ENCODE results near the gene THSD4.

THSD4 gene

GRCh38 chr15:71082803-71083202, 32.5 kb upstream of the THSD4 start:
- H3K4me1 ChIP-seq (ENCODE audit: control insufficient read depth in 5 of 5, insufficient read depth in 5 of 5, low read length in 5 of 5) = no peaks in the 10 kb centered on the region
- no peak overlapping the region for H3K9ac ChIP-seq (ENCODE audit: low read length in 5 of 5)
- H3K27me3 ChIP-seq (ENCODE audit: control insufficient read depth in 5 of 5, insufficient read depth in 4 of 5, low read length in 5 of 5) = peaks cover 5 to 7% (median 6%) of the 10 kb centered on the region in 5 donors
- no peak overlapping the region for H3K27ac ChIP-seq (ENCODE audit: low read depth, low read length)
- no peaks in the 10 kb centered on the region for H3K36me3 ChIP-seq (ENCODE audit: control insufficient read depth in 5 of 5, insufficient read depth in 5 of 5, low read length in 5 of 5)
- no peak overlapping the region for H3K4me3 ChIP-seq (ENCODE audit: low read depth in 1 of 5, low read length in 5 of 5)
- peaks cover 0 to 6% (median 0%) of the 10 kb centered on the region in 5 donors for H3K9me3 ChIP-seq (ENCODE audit: control insufficient read depth in 5 of 5, low read length in 5 of 5)

GRCh38 chr15:71083349-71083748, 31.9 kb upstream of the THSD4 start:
- Histone ChIP-seq H3K4me3 (ENCODE audit: low read depth in 1 of 5, low read length in 5 of 5) (no peak overlapping the region), H3K4me1 (ENCODE audit: control insufficient read depth in 5 of 5, insufficient read depth in 5 of 5, low read length in 5 of 5) (no peaks in the 10 kb centered on the region), H3K27ac (ENCODE audit: low read depth, low read length) (no peak overlapping the region), H3K36me3 (ENCODE audit: control insufficient read depth in 5 of 5, insufficient read depth in 5 of 5, low read length in 5 of 5) (no peaks in the 10 kb centered on the region), H3K27me3 (ENCODE audit: control insufficient read depth in 5 of 5, insufficient read depth in 4 of 5, low read length in 5 of 5) (peaks cover 5 to 7% (median 6%) of the 10 kb centered on the region in 5 donors), H3K9ac (ENCODE audit: low read length in 5 of 5) (no peak overlapping the region), H3K9me3 (ENCODE audit: control insufficient read depth in 5 of 5, low read length in 5 of 5) (peaks cover 0 to 8% (median 0%) of the 10 kb centered on the region in 5 donors)

GRCh38 chr15:71084264-71084663, 31.0 kb upstream of the THSD4 start:
- Histone ChIP-seq H3K9me3 (ENCODE audit: control insufficient read depth in 5 of 5, low read length in 5 of 5) (peaks cover 0 to 12% (median 4%) of the 10 kb centered on the region in 5 donors), H3K36me3 (ENCODE audit: control insufficient read depth in 5 of 5, insufficient read depth in 5 of 5, low read length in 5 of 5) (no peaks in the 10 kb centered on the region), H3K27ac (ENCODE audit: low read depth, low read length) (no peak overlapping the region), H3K4me3 (ENCODE audit: low read depth in 1 of 5, low read length in 5 of 5) (no peak overlapping the region), H3K9ac (ENCODE audit: low read length in 5 of 5) (no peak overlapping the region), H3K4me1 (ENCODE audit: control insufficient read depth in 5 of 5, insufficient read depth in 5 of 5, low read length in 5 of 5) (no peaks in the 10 kb centered on the region), H3K27me3 (ENCODE audit: control insufficient read depth in 5 of 5, insufficient read depth in 4 of 5, low read length in 5 of 5) (peaks cover 5 to 7% (median 6%) of the 10 kb centered on the region in 5 donors)

GRCh38 chr15:71085809-71086208, 29.5 kb upstream of the THSD4 start:
- Histone ChIP-seq H3K4me3 (ENCODE audit: low read depth in 1 of 5, low read length in 5 of 5) (no peak overlapping the region), H3K9me3 (ENCODE audit: control insufficient read depth in 5 of 5, low read length in 5 of 5) (peaks cover 0 to 12% (median 4%) of the 10 kb centered on the region in 5 donors), H3K27me3 (ENCODE audit: control insufficient read depth in 5 of 5, insufficient read depth in 4 of 5, low read length in 5 of 5) (peaks cover 5 to 7% (median 6%) of the 10 kb centered on the region in 5 donors), H3K4me1 (ENCODE audit: control insufficient read depth in 5 of 5, insufficient read depth in 5 of 5, low read length in 5 of 5) (no peaks in the 10 kb centered on the region), H3K36me3 (ENCODE audit: control insufficient read depth in 5 of 5, insufficient read depth in 5 of 5, low read length in 5 of 5) (no peaks in the 10 kb centered on the region), H3K27ac (ENCODE audit: low read depth, low read length) (no peak overlapping the region), H3K9ac (ENCODE audit: low read length in 5 of 5) (no peak overlapping the region)

- Histone ChIP-seq H3K9ac (ENCODE audit: low read length in 5 of 5) (no peak overlapping the region), H3K4me1 (ENCODE audit: control insufficient read depth in 5 of 5, insufficient read depth in 5 of 5, low read length in 5 of 5) (no peaks in the 10 kb centered on the region), H3K4me3 (ENCODE audit: low read depth in 1 of 5, low read length in 5 of 5) (no peak overlapping the region), H3K36me3 (ENCODE audit: control insufficient read depth in 5 of 5, insufficient read depth in 5 of 5, low read length in 5 of 5) (no peaks in the 10 kb centered on the region), H3K27ac (ENCODE audit: low read depth, low read length) (no peak overlapping the region), H3K9me3 (ENCODE audit: control insufficient read depth in 5 of 5, low read length in 5 of 5) (peaks cover 0 to 15% (median 4%) of the 10 kb centered on the region in 5 donors), H3K27me3 (ENCODE audit: control insufficient read depth in 5 of 5, insufficient read depth in 4 of 5, low read length in 5 of 5) (peaks cover 0 to 21% (median 10%) of the 10 kb centered on the region in 5 donors)
Measured at GRCh38 chr15:71088155-71088554, 27.1 kb upstream of the THSD4 start.

- Histone ChIP-seq H3K36me3 (ENCODE audit: control insufficient read depth in 5 of 5, insufficient read depth in 5 of 5, low read length in 5 of 5) (no peaks in the 10 kb centered on the region), H3K27ac (ENCODE audit: low read depth, low read length) (no peak overlapping the region), H3K9ac (ENCODE audit: low read length in 5 of 5) (no peak overlapping the region), H3K27me3 (ENCODE audit: control insufficient read depth in 5 of 5, insufficient read depth in 4 of 5, low read length in 5 of 5) (peaks cover 0 to 22% (median 13%) of the 10 kb centered on the region in 5 donors), H3K4me1 (ENCODE audit: control insufficient read depth in 5 of 5, insufficient read depth in 5 of 5, low read length in 5 of 5) (no peaks in the 10 kb centered on the region), H3K9me3 (ENCODE audit: control insufficient read depth in 5 of 5, low read length in 5 of 5) (peaks cover 0 to 17% (median 4%) of the 10 kb centered on the region in 5 donors), H3K4me3 (ENCODE audit: low read depth in 1 of 5, low read length in 5 of 5) (no peak overlapping the region)
Measured at GRCh38 chr15:71088683-71089082, 26.6 kb upstream of the THSD4 start.

- Histone ChIP-seq H3K9me3 (ENCODE audit: control insufficient read depth in 5 of 5, low read length in 5 of 5) (peaks cover 0 to 17% (median 5%) of the 10 kb centered on the region in 5 donors), H3K27ac (ENCODE audit: low read depth, low read length) (no peak overlapping the region), H3K4me1 (ENCODE audit: control insufficient read depth in 5 of 5, insufficient read depth in 5 of 5, low read length in 5 of 5) (no peaks in the 10 kb centered on the region), H3K36me3 (ENCODE audit: control insufficient read depth in 5 of 5, insufficient read depth in 5 of 5, low read length in 5 of 5) (no peaks in the 10 kb centered on the region), H3K9ac (ENCODE audit: low read length in 5 of 5) (no peak overlapping the region), H3K27me3 (ENCODE audit: control insufficient read depth in 5 of 5, insufficient read depth in 4 of 5, low read length in 5 of 5) (peaks cover 0 to 22% (median 18%) of the 10 kb centered on the region in 5 donors), H3K4me3 (ENCODE audit: low read depth in 1 of 5, low read length in 5 of 5) (no peak overlapping the region)
Measured at GRCh38 chr15:71089801-71090200, 25.5 kb upstream of the THSD4 start.

- Histone ChIP-seq H3K27me3 (ENCODE audit: control insufficient read depth in 5 of 5, insufficient read depth in 4 of 5, low read length in 5 of 5) (peaks cover 0 to 16% (median 11%) of the 10 kb centered on the region in 5 donors), H3K27ac (ENCODE audit: low read depth, low read length) (no peak overlapping the region), H3K4me1 (ENCODE audit: control insufficient read depth in 5 of 5, insufficient read depth in 5 of 5, low read length in 5 of 5) (no peaks in the 10 kb centered on the region), H3K36me3 (ENCODE audit: control insufficient read depth in 5 of 5, insufficient read depth in 5 of 5, low read length in 5 of 5) (no peaks in the 10 kb centered on the region), H3K9ac (ENCODE audit: low read length in 5 of 5) (no peak overlapping the region), H3K4me3 (ENCODE audit: low read depth in 1 of 5, low read length in 5 of 5) (no peak overlapping the region), H3K9me3 (ENCODE audit: control insufficient read depth in 5 of 5, low read length in 5 of 5) (peaks cover 0 to 17% (median 2%) of the 10 kb centered on the region in 5 donors)
Measured at GRCh38 chr15:71091601-71092000, 23.7 kb upstream of the THSD4 start.

- Histone ChIP-seq H3K27me3 (ENCODE audit: control insufficient read depth in 5 of 5, insufficient read depth in 4 of 5, low read length in 5 of 5) (peaks cover 0 to 16% (median 11%) of the 10 kb centered on the region in 5 donors), H3K9ac (ENCODE audit: low read length in 5 of 5) (no peak overlapping the region), H3K4me1 (ENCODE audit: control insufficient read depth in 5 of 5, insufficient read depth in 5 of 5, low read length in 5 of 5) (no peaks in the 10 kb centered on the region), H3K27ac (ENCODE audit: low read depth, low read length) (no peak overlapping the region), H3K4me3 (ENCODE audit: low read depth in 1 of 5, low read length in 5 of 5) (no peak overlapping the region), H3K36me3 (ENCODE audit: control insufficient read depth in 5 of 5, insufficient read depth in 5 of 5, low read length in 5 of 5) (no peaks in the 10 kb centered on the region), H3K9me3 (ENCODE audit: control insufficient read depth in 5 of 5, low read length in 5 of 5) (peaks cover 0 to 17% (median 0%) of the 10 kb centered on the region in 5 donors)
Measured at GRCh38 chr15:71092056-71092600, 23.1 kb upstream of the THSD4 start.

- no peak overlapping the region for H3K4me3 ChIP-seq (ENCODE audit: low read depth in 1 of 5, low read length in 5 of 5)
- peaks cover 0 to 9% (median 0%) of the 10 kb centered on the region in 5 donors for H3K9me3 ChIP-seq (ENCODE audit: control insufficient read depth in 5 of 5, low read length in 5 of 5)
- peaks cover 0 to 16% (median 11%) of the 10 kb centered on the region in 5 donors for H3K27me3 ChIP-seq (ENCODE audit: control insufficient read depth in 5 of 5, insufficient read depth in 4 of 5, low read length in 5 of 5)
- no peaks in the 10 kb centered on the region for H3K36me3 ChIP-seq (ENCODE audit: control insufficient read depth in 5 of 5, insufficient read depth in 5 of 5, low read length in 5 of 5)
- no peaks in the 10 kb centered on the region for H3K4me1 ChIP-seq (ENCODE audit: control insufficient read depth in 5 of 5, insufficient read depth in 5 of 5, low read length in 5 of 5)
- H3K9ac ChIP-seq (ENCODE audit: low read length in 5 of 5) = no peak overlapping the region
- H3K27ac ChIP-seq (ENCODE audit: low read depth, low read length) = no peak overlapping the region
Measured at GRCh38 chr15:71093054-71094024, 21.9 kb upstream of the THSD4 start.
